ENCODE results near the gene DDX4. TPM values are rescaled to one million over a fixed set of nuclear protein-coding genes. Genes with fewer than 3 reads are reported as not detected.

DDX4 gene
- total RNA-seq, 2 experiments from 2014 or later, result not detected

DNA sequence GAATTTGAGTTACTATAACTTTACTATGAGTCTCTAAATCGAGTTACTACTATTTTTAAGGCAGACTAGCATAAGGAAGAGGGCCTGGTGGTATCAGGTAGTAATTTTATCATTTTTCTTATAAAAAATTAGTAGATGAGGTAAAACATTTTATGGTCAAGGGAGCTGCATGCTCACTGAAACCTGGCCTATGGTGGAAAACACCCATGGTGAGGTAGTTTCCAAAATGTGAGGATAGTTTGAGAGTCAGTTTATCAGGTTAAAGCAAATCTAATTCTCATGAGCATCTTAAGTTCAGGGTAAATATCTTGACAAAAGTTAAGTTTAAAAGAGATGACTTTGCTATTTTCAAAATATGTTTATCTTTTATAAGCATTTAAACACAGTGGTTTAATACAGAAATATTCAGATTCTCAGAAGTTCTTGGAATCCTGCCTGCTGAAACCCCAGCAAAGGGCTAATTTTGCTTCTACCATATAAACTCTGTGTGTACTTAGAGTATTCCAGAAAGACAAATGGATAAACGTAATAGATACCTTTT, 10.0 kb downstream of the DDX4 start:
- no peak for TF ChIP-seq EZH2phosphoT487 (IDR thresholded peaks at IDR 0.05; ENCODE audit: borderline replicate concordance, low read depth, low read length)
- no peak for TF ChIP-seq CTCF (conservative IDR thresholded peaks at IDR 0.05; ENCODE audit: low read length)
- Histone ChIP-seq H3K4me3 (ENCODE audit: low read depth, low read length, poor library complexity, severe bottlenecking) (no peak overlapping the region), H3K9me2 (ENCODE audit: insufficient read depth, low read length) (no peaks in the 10 kb centered on the region), H3K9me3 (ENCODE audit: low read length) (no peaks in the 10 kb centered on the region), H3K36me3 (ENCODE audit: insufficient read depth, low read length) (no peaks in the 10 kb centered on the region), H2AFZ (ENCODE audit: low read length) (no peak overlapping the region), H3K27ac (ENCODE audit: low read depth, low read length, poor library complexity, severe bottlenecking) (no peak overlapping the region), H3K4me2 (ENCODE audit: low read length) (no peak overlapping the region), H3K4me1 (ENCODE audit: insufficient read depth, low read length, poor library complexity, severe bottlenecking) (no peaks in the 10 kb centered on the region), H3K79me2 (ENCODE audit: insufficient read depth, low read depth, low read length) (no peaks in the 10 kb centered on the region), H4K20me1 (ENCODE audit: insufficient read depth, low read length) (no peaks in the 10 kb centered on the region)
- ChIA-PET CTCF (ENCODE audit: unreplicated experiment) (no interaction called here), POLR2A (interaction anchor here (0.8 kb wide), 1 partner anchor 17 kb away, joined by 3 read pairs; no protein-coding TSS in a partner anchor)
- intact Hi-C loops (cut with micrococcal nuclease; ENCODE audit: unreplicated experiment), result no loop called here
- no TSS peak for BruUV-seq (replicated peaks)
- no peak for DNase-seq (ENCODE audit: low spot score)

DNA sequence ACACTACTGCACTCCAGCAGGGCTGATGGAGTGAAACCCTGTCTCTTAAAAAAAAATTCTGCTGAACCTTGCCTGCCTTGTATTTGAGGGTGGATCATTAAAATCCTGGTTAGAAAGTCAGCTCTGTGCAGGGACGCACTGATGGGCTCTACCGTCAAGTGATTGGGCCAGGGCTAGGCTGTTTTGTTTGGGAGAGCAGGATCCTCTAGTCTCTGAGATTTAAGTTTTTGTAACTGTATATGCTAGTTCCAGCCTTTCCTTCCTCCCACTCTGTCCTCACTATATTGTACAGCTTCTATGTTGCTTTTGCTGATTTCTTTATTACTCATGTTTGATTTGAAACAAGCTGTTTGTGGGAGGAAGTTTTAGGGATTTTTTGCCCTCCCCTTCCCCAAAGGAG, 11.5 kb downstream of the DDX4 start:
- TF ChIP-seq CTCF (conservative IDR thresholded peaks at IDR 0.05; ENCODE audit: low read length) (no peak), EZH2phosphoT487 (IDR thresholded peaks at IDR 0.05; ENCODE audit: borderline replicate concordance, low read depth, low read length) (no peak)
- Histone ChIP-seq H4K20me1 (ENCODE audit: insufficient read depth, low read length) (no peaks in the 10 kb centered on the region), H3K4me1 (ENCODE audit: insufficient read depth, low read length, poor library complexity, severe bottlenecking) (no peaks in the 10 kb centered on the region), H3K36me3 (ENCODE audit: insufficient read depth, low read length) (no peaks in the 10 kb centered on the region), H3K79me2 (ENCODE audit: insufficient read depth, low read depth, low read length) (no peaks in the 10 kb centered on the region), H3K27ac (ENCODE audit: low read depth, low read length, poor library complexity, severe bottlenecking) (no peak overlapping the region), H2AFZ (ENCODE audit: low read length) (no peak overlapping the region), H3K9me2 (ENCODE audit: insufficient read depth, low read length) (no peaks in the 10 kb centered on the region), H3K4me2 (ENCODE audit: low read length) (no peak overlapping the region), H3K4me3 (ENCODE audit: low read depth, low read length, poor library complexity, severe bottlenecking) (no peak overlapping the region), H3K9me3 (ENCODE audit: low read length) (no peaks in the 10 kb centered on the region)
- CTCF ChIA-PET (ENCODE audit: unreplicated experiment), result no interaction called here
- POLR2A ChIA-PET, result interaction anchor here (0.6 to 0.7 kb wide), 3 partner anchors 51 to 476 kb away, joined by 3 to 4 read pairs (median 3); no protein-coding TSS in a partner anchor
- no peak for DNase-seq (ENCODE audit: low spot score)
- BruUV-seq (replicated peaks), result no TSS peak
- intact Hi-C loops (cut with micrococcal nuclease; ENCODE audit: unreplicated experiment), result no loop called here

GRCh38 chr5:55750063-55750462, 12.2 kb downstream of the DDX4 start:
- no peak overlapping the region for H3K27ac ChIP-seq (ENCODE audit: low read depth, low read length, poor library complexity, severe bottlenecking)
- TF ChIP-seq EZH2phosphoT487 (IDR thresholded peaks at IDR 0.05; ENCODE audit: borderline replicate concordance, low read depth, low read length) (no peak), CTCF (conservative IDR thresholded peaks at IDR 0.05; ENCODE audit: low read length) (no peak)
- H3K9me3 ChIP-seq (ENCODE audit: low read length), result no peaks in the 10 kb centered on the region
- intact Hi-C loops (cut with micrococcal nuclease; ENCODE audit: unreplicated experiment), result no loop called here
- no peaks in the 10 kb centered on the region for H3K79me2 ChIP-seq (ENCODE audit: insufficient read depth, low read depth, low read length)
- CTCF ChIA-PET (ENCODE audit: unreplicated experiment), result no interaction called here
- H3K36me3 ChIP-seq (ENCODE audit: insufficient read depth, low read length), result no peaks in the 10 kb centered on the region
- POLR2A ChIA-PET, result no interaction called here
- no peaks in the 10 kb centered on the region for H3K4me1 ChIP-seq (ENCODE audit: insufficient read depth, low read length, poor library complexity, severe bottlenecking)
- H4K20me1 ChIP-seq (ENCODE audit: insufficient read depth, low read length), result no peaks in the 10 kb centered on the region
- H3K9me2 ChIP-seq (ENCODE audit: insufficient read depth, low read length), result no peaks in the 10 kb centered on the region
- BruUV-seq (replicated peaks), result no TSS peak
- no peak overlapping the region for H2AFZ ChIP-seq (ENCODE audit: low read length)
- DNase-seq (ENCODE audit: low spot score), result no peak
- H3K4me2 ChIP-seq (ENCODE audit: low read length), result no peak overlapping the region
- H3K4me3 ChIP-seq (ENCODE audit: low read depth, low read length, poor library complexity, severe bottlenecking), result no peak overlapping the region

Data from OCI-LY7 (cell line).